Astrocyte (in vitro differentiated cells and primary cell): Measurements from ENCODE around the gene ULK3. TPM values are rescaled to one million over a fixed set of nuclear protein-coding genes. Genes with fewer than 3 reads are reported as not detected.

ENCODE experiments used
- DNase-seq: peaks from one replicate; pipeline ENCODE4 v3.0.0-alpha.2; 2010; ENCODE audit warnings: low read depth
- FAIRE-seq: peaks from 2 replicates; lab custom pipeline; 2011; peaks lifted over from hg19 to GRCh38; lab: Jason Lieb, UNC
- H2AFZ ChIP-seq: 2 replicates; pipeline ENCODE4 v1.6.0; 2012; ENCODE audit warnings: low read depth, low read length, inconsistent platforms
- H3K27ac ChIP-seq: 2 replicates; pipeline ENCODE4 v1.5.1; 2011; ENCODE audit warnings: low read depth, low read length, inconsistent platforms
- H3K27me3 ChIP-seq: 2 replicates; pipeline ENCODE4 v1.6.0; 2011; ENCODE audit warnings: low read length, inconsistent platforms; ENCODE audit not compliant: insufficient read depth
- H3K36me3 ChIP-seq: 2 replicates; pipeline ENCODE4 v1.5.1; 2011; ENCODE audit warnings: low read length, inconsistent platforms; ENCODE audit not compliant: insufficient read depth
- H3K4me1 ChIP-seq: 2 replicates; pipeline ENCODE4 v1.5.1; 2011; ENCODE audit warnings: low read length, inconsistent platforms; ENCODE audit not compliant: insufficient read depth
- H3K4me2 ChIP-seq: 2 replicates; pipeline ENCODE4 v1.6.0; 2012; ENCODE audit warnings: low read length, inconsistent platforms
- H3K4me3 ChIP-seq: 2 replicates; pipeline ENCODE4 v1.5.1; 2011; ENCODE audit warnings: low read depth, mild to moderate bottlenecking, low read length, inconsistent platforms; ENCODE audit not compliant: insufficient read depth
- H3K79me2 ChIP-seq: 2 replicates; pipeline ENCODE4 v1.6.0; 2012; ENCODE audit warnings: mild to moderate bottlenecking, low read length, inconsistent platforms; ENCODE audit not compliant: insufficient read depth
- H3K9ac ChIP-seq: 2 replicates; pipeline ENCODE4 v1.6.0; 2012; ENCODE audit warnings: mild to moderate bottlenecking, low read length, inconsistent platforms
- H3K9me3 ChIP-seq: 2 replicates; pipeline ENCODE4 v1.5.1; 2012; ENCODE audit warnings: low read depth, mild to moderate bottlenecking, low read length, inconsistent platforms; ENCODE audit not compliant: insufficient read depth
- H4K20me1 ChIP-seq: 2 replicates; pipeline ENCODE4 v1.6.0; 2012; ENCODE audit warnings: low read length, inconsistent platforms; ENCODE audit not compliant: insufficient read depth
- H3K27ac Mint-ChIP-seq: one replicate; pipeline ENCODE4 v1.8.0; 2021; ENCODE audit warnings: mild to moderate bottlenecking, mixed read lengths; ENCODE audit not compliant: unreplicated experiment
- H3K27me3 Mint-ChIP-seq: one replicate; pipeline ENCODE4 v1.8.0; 2021; ENCODE audit warnings: low read depth, mixed read lengths; ENCODE audit not compliant: unreplicated experiment
- H3K36me3 Mint-ChIP-seq: one replicate; pipeline ENCODE4 v1.8.0; 2021; ENCODE audit warnings: low read depth, mixed read lengths; ENCODE audit not compliant: unreplicated experiment
- H3K4me1 Mint-ChIP-seq: one replicate; pipeline ENCODE4 v1.8.0; 2021; ENCODE audit warnings: low read depth, mixed read lengths; ENCODE audit not compliant: unreplicated experiment
- H3K4me3 Mint-ChIP-seq: one replicate; pipeline ENCODE4 v1.8.0; 2021; ENCODE audit warnings: mild to moderate bottlenecking, moderate library complexity, mixed read lengths; ENCODE audit not compliant: unreplicated experiment
- H3K9me3 Mint-ChIP-seq: one replicate; pipeline ENCODE4 v1.8.0; 2021; ENCODE audit warnings: mild to moderate bottlenecking, mixed read lengths; ENCODE audit not compliant: unreplicated experiment
- CTCF ChIP-seq: IDR thresholded peaks from 2 replicates; pipeline ENCODE4 v1.5.1; 2011; ENCODE audit warnings: low read depth, mild to moderate bottlenecking, inconsistent platforms, low read length, moderate library complexity; ENCODE audit not compliant: insufficient read depth
- EZH2 ChIP-seq: IDR thresholded peaks from 2 replicates; pipeline ENCODE4 v1.6.1; 2012; ENCODE audit warnings: mild to moderate bottlenecking, low read length, inconsistent platforms; ENCODE audit not compliant: insufficient read depth
- total RNA-seq: library from RNA; stranded (reverse); gene quantifications from 2 replicates; pipeline ENCODE4 v1.2.1, GENCODE V29; 2021

The ULK3 gene
- total RNA-seq, 1 donor from 2014 or later = 15.6 TPM

- Mint-ChIP-seq H3K27me3 (no peaks in the 10 kb centered on the region), H3K9me3 (no peaks in the 10 kb centered on the region), H3K36me3 (peaks cover 9% of the 10 kb centered on the region), H3K4me3 (no peak overlapping the region), H3K4me1 (no peaks in the 10 kb centered on the region), H3K27ac (no peak overlapping the region)
- Histone ChIP-seq H4K20me1 (peaks cover 8% of the 10 kb centered on the region), H3K4me3 (no peak overlapping the region), H3K27me3 (no peaks in the 10 kb centered on the region), H3K9ac (no peak overlapping the region), H3K9me3 (no peaks in the 10 kb centered on the region), H3K4me2 (no peak overlapping the region), H3K4me1 (no peaks in the 10 kb centered on the region), H2AFZ (no peak overlapping the region), H3K36me3 (peaks cover 15% of the 10 kb centered on the region), H3K27ac (no peak overlapping the region), H3K79me2 (no peaks in the 10 kb centered on the region)
- FAIRE-seq = no peak
- TF ChIP-seq EZH2 (no peak), CTCF (no peak)
- no peak for DNase-seq
Observed at GRCh38 chr15:74850393-74850792, 7.4 kb upstream of the ULK3 start.

- Histone ChIP-seq H3K4me1 (peaks cover 6% of the 10 kb centered on the region), H3K36me3 (peaks cover 13% of the 10 kb centered on the region), H4K20me1 (no peaks in the 10 kb centered on the region), H2AFZ (no peak overlapping the region), H3K9ac (no peak overlapping the region), H3K4me2 (no peak overlapping the region), H3K27ac (no peak overlapping the region), H3K79me2 (no peaks in the 10 kb centered on the region), H3K4me3 (no peak overlapping the region), H3K9me3 (no peaks in the 10 kb centered on the region), H3K27me3 (no peaks in the 10 kb centered on the region)
- Mint-ChIP-seq H3K4me1 (no peaks in the 10 kb centered on the region), H3K9me3 (no peaks in the 10 kb centered on the region), H3K4me3 (no peak overlapping the region), H3K36me3 (peaks cover 9% of the 10 kb centered on the region), H3K27me3 (no peaks in the 10 kb centered on the region), H3K27ac (no peak overlapping the region)
- TF ChIP-seq CTCF = no peak
- TF ChIP-seq EZH2 = no peak
- FAIRE-seq = no peak
- DNase-seq = no peak
Observed at GRCh38 chr15:74847432-74847831, 4.5 kb upstream of the ULK3 start.

- H3K4me3 ChIP-seq = no peak overlapping the region
- peaks cover 9% of the 10 kb centered on the region for H3K36me3 Mint-ChIP-seq
- no peak overlapping the region for H3K27ac Mint-ChIP-seq
- peaks cover 12% of the 10 kb centered on the region for H4K20me1 ChIP-seq
- FAIRE-seq (no peak), DNase-seq (no peak)
- H3K4me1 ChIP-seq = peaks cover 12% of the 10 kb centered on the region
- no peaks in the 10 kb centered on the region for H3K9me3 ChIP-seq
- H3K27me3 Mint-ChIP-seq = no peaks in the 10 kb centered on the region
- H3K27ac ChIP-seq = no peak overlapping the region
- H3K4me3 Mint-ChIP-seq = no peak overlapping the region
- H3K9ac ChIP-seq = no peak overlapping the region
- peaks cover 8% of the 10 kb centered on the region for H3K36me3 ChIP-seq
- H3K4me2 ChIP-seq = no peak overlapping the region
- H2AFZ ChIP-seq = no peak overlapping the region
- H3K9me3 Mint-ChIP-seq = no peaks in the 10 kb centered on the region
- TF ChIP-seq EZH2 = no peak
- no peak for TF ChIP-seq CTCF
- H3K4me1 Mint-ChIP-seq = no peaks in the 10 kb centered on the region
- no peaks in the 10 kb centered on the region for H3K79me2 ChIP-seq
- no peaks in the 10 kb centered on the region for H3K27me3 ChIP-seq
Observed at GRCh38 chr15:74845581-74845980, 2.6 kb upstream of the ULK3 start.
